Tibial nerve (tissue), 4 donors: Measurements from ENCODE around the gene SV2A. TPM values are rescaled to one million over a fixed set of nuclear protein-coding genes. Genes with fewer than 3 reads are reported as not detected.

Experiments
- DNase-seq, 2 donors: peaks; one replicate each; pipeline ENCODE4 v3.0.0-alpha.2; 2019; ENCODE audit warnings: low spot score in 2 of 2
- H3K27ac ChIP-seq, 4 donors: fragments of 200-600 bp; sonication (generic) in 3 of 4; one replicate each; pipeline ENCODE4 v1.5.1; 2017 to 2019; ENCODE audit warnings: mild to moderate bottlenecking in 1 of 4
- H3K27me3 ChIP-seq, 2 donors: fragments of 200-600 bp; sonication (generic) in 1 of 2; one replicate each; pipeline versions ENCODE4 v1.5.1 to v1.6.0; 2017 to 2019
- H3K36me3 ChIP-seq, 3 donors: fragments of 200-600 bp; sonication (generic); one replicate each; pipeline ENCODE4 v1.5.1; 2018 to 2019
- H3K4me1 ChIP-seq, 4 donors: fragments of 200-600 bp; sonication (generic) in 3 of 4; one replicate each; pipeline ENCODE4 v1.5.1; 2017 to 2019
- H3K4me3 ChIP-seq, 4 donors: fragments of 200-600 bp; sonication (generic) in 3 of 4; one replicate each; pipeline ENCODE4 v1.5.1; 2017 to 2019; ENCODE audit warnings: mild to moderate bottlenecking in 1 of 4, moderate library complexity in 1 of 4
- H3K9me3 ChIP-seq, 4 donors: fragments of 200-600 bp; sonication (generic) in 3 of 4; one replicate each; pipeline ENCODE4 v1.5.1; 2017 to 2019
- EP300 ChIP-seq, 2 donors: sonication (generic); formaldehyde crosslinking; IDR thresholded peaks; one replicate each; pipeline ENCODE4 v1.6.1; 2017; ENCODE audit warnings: antibody characterized with exemption in 2 of 2, mild to moderate bottlenecking in 1 of 2
- POLR2A ChIP-seq, 2 donors: fragments of 450-650 bp; IDR thresholded peaks; one replicate each; pipeline ENCODE4 v1.6.1; 2017; ENCODE audit warnings: antibody characterized with exemption in 2 of 2, mild to moderate bottlenecking in 2 of 2, moderate library complexity in 2 of 2
- WGBS, 2 donors: methylation state at CpG; one replicate each; pipeline ENCODE4 v1.1.5; 2018; 5-methylcytosine and 5-hydroxymethylcytosine counted together
- total RNA-seq, 4 donors: library from RNA; depleted of rRNA; stranded (reverse); fragments of >200 nt; gene quantifications; one replicate each; pipeline ENCODE4 v1.1.0, GENCODE V29; 2016
- TF ChIP-seq, protein P1 (sequence below), 5 experiments: fragments of 200-600 bp in 3 of 5; fragments of 450-650 bp in 2 of 5; sonication (generic) in 3 of 5; IDR thresholded peaks; one replicate each; pipeline ENCODE4 v1.5.1; 2016 to 2019; ENCODE audit warnings: antibody characterized with exemption in 5 of 5, mild to moderate bottlenecking in 3 of 5, moderate library complexity in 2 of 5

The SV2A gene, protein sequence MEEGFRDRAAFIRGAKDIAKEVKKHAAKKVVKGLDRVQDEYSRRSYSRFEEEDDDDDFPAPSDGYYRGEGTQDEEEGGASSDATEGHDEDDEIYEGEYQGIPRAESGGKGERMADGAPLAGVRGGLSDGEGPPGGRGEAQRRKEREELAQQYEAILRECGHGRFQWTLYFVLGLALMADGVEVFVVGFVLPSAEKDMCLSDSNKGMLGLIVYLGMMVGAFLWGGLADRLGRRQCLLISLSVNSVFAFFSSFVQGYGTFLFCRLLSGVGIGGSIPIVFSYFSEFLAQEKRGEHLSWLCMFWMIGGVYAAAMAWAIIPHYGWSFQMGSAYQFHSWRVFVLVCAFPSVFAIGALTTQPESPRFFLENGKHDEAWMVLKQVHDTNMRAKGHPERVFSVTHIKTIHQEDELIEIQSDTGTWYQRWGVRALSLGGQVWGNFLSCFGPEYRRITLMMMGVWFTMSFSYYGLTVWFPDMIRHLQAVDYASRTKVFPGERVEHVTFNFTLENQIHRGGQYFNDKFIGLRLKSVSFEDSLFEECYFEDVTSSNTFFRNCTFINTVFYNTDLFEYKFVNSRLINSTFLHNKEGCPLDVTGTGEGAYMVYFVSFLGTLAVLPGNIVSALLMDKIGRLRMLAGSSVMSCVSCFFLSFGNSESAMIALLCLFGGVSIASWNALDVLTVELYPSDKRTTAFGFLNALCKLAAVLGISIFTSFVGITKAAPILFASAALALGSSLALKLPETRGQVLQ
- 1 to 10 TPM in 2 of 4 donors, under 1 TPM in 2; 0.66 to 2.7 (median 1.8) TPM for total RNA-seq

DNA sequence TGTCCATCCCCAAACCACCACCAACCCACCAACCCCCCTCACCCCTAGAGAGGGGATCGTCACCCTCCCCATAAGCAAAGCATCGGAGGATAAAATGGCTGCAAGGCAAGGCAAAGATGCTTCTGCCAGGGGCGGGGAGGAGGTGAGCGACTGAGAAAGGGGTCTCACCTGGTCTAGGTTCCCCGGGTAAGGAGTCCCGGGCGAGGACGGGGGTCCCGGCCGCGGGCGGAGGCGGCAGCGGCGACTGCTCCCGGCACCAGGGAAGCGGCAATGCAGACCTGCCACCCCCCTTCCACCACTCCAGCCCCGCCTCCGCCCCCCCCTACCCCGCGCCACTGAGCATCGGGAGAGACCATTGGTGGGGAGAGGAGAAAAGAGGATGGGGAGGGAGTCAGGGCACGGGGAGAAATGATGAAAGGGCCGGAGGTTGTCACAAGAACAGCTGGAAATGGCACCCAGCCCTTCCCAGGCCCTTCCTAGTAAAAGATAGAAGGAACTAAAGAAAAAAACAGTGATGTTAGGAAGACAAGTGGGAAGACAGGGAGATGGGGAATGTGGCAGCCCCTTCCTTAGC lies at the start of gene SV2A:
Gene SV2A (minus strand): TSS at position 274 of the 574 bp plus-strand sequence. CDS start 4,004 bp downstream, outside the sequence.
- 0 to 3% methylated on average over 23 to 24 of the region's 24 CpGs for WGBS, 2 donors
- peaks cover 0 to 9% (median 4%) of the 10 kb centered on the region in 4 donors for H3K4me1 ChIP-seq
- no peak within 1 kb of the TSS for H3K27ac ChIP-seq
- peaks cover 0 to 20% (median 0%) of the 10 kb centered on the region in 3 donors for H3K36me3 ChIP-seq
- peak within 1 kb of the TSS; percentile 21 to 50 (median 43) for H3K4me3 ChIP-seq
- TF ChIP-seq, protein P1, sequence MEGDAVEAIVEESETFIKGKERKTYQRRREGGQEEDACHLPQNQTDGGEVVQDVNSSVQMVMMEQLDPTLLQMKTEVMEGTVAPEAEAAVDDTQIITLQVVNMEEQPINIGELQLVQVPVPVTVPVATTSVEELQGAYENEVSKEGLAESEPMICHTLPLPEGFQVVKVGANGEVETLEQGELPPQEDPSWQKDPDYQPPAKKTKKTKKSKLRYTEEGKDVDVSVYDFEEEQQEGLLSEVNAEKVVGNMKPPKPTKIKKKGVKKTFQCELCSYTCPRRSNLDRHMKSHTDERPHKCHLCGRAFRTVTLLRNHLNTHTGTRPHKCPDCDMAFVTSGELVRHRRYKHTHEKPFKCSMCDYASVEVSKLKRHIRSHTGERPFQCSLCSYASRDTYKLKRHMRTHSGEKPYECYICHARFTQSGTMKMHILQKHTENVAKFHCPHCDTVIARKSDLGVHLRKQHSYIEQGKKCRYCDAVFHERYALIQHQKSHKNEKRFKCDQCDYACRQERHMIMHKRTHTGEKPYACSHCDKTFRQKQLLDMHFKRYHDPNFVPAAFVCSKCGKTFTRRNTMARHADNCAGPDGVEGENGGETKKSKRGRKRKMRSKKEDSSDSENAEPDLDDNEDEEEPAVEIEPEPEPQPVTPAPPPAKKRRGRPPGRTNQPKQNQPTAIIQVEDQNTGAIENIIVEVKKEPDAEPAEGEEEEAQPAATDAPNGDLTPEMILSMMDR (IDR thresholded peaks at IDR 0.05): no peak
- TF ChIP-seq EP300 (IDR thresholded peaks at IDR 0.05): no peak
- TF ChIP-seq POLR2A (IDR thresholded peaks at IDR 0.05): no peak
- DNase-seq: no peak
- no peaks in the 10 kb centered on the region for H3K9me3 ChIP-seq
- peaks cover 0 to 20% of the 10 kb centered on the region in 2 donors for H3K27me3 ChIP-seq

DNA sequence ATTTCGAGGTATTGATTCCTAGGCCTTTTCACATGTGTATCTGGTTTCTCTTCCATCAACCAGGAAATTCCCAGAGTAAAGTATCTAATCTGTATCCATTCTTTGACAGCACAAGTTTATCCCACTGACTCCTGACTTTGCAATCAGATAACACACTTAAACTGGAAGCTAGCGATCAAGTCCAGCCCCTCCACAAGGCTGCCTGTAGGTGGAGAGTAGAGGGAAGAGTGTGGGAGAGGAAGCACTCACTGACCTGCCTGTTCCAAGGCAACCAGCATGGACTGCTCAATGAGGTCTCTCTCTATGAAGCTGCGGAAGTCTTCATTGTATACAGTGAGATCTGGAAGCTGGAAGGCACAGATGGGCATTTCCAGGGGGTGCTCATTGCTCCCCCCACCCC lies 49.4 kb upstream of the SV2A start:
- peaks cover 0 to 39% (median 10%) of the 10 kb centered on the region in 4 donors for H3K4me1 ChIP-seq
- 83 to 89% methylated on average over 3 of the region's 3 CpGs for WGBS, 2 donors
- no peaks in the 10 kb centered on the region for H3K27me3 ChIP-seq
- no peak for DNase-seq
- TF ChIP-seq, protein P1 (IDR thresholded peaks at IDR 0.05): no peak
- no peak for TF ChIP-seq POLR2A (IDR thresholded peaks at IDR 0.05)
- no peak for TF ChIP-seq EP300 (IDR thresholded peaks at IDR 0.05)
- no peak overlapping the region for H3K4me3 ChIP-seq
- peaks cover 0 to 82% (median 2%) of the 10 kb centered on the region in 3 donors for H3K36me3 ChIP-seq
- H3K27ac ChIP-seq: peak overlapping the region in 1 of 4 donors; percentile 13
- H3K9me3 ChIP-seq: no peaks in the 10 kb centered on the region

DNA sequence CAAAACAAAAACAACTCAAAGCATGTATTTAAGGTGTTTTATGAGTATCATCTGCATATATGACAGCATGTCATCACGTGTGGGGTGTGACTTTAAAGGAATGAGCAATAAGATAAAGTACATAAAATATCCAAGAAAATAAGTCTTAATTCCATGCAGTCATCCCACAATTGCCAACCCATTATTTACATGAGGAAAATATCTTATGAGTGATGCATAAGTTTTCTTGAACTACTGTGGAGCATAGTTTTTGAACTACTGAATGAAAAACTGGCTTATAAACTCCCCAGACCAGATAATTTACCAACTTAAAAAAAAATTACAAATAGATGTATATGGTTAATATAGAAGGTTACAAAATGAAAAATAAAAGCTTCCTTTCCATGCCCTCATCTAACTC lies 48.8 kb upstream of the SV2A start:
- DNase-seq: no peak
- no peaks in the 10 kb centered on the region for H3K27me3 ChIP-seq
- 67 to 83% methylated on average over 1 of the region's 1 CpG for WGBS, 2 donors
- peak overlapping the region in 1 of 4 donors; percentile 75 for H3K27ac ChIP-seq
- TF ChIP-seq POLR2A (IDR thresholded peaks at IDR 0.05) (no peak), EP300 (IDR thresholded peaks at IDR 0.05) (no peak)
- H3K4me3 ChIP-seq: no peak overlapping the region
- peaks cover 0 to 78% (median 0%) of the 10 kb centered on the region in 3 donors for H3K36me3 ChIP-seq
- H3K4me1 ChIP-seq: peaks cover 0 to 44% (median 10%) of the 10 kb centered on the region in 4 donors
- H3K9me3 ChIP-seq: no peaks in the 10 kb centered on the region

DNA sequence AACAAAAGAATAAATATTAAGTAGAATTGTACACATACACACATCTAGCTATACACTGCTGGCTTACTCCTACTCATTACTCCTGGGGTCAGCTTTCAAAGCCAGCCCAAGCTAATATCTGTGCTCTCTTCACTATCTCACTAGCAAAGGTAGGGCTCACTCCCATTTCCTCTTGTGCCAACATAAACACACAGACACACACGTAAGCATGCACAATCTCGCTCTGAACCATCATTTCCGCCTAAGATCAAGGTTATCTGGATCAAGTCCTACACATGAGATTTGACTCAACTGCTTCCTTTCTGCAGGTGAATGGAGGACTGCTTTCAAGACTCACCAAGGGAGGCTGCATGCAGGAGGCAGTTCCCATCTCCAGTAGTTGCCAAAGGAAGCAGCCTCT lies 47.8 kb upstream of the SV2A start:
- H3K27ac ChIP-seq: peak overlapping the region in 1 of 4 donors; percentile 75
- H3K9me3 ChIP-seq: no peaks in the 10 kb centered on the region
- peaks cover 0 to 75% (median 0%) of the 10 kb centered on the region in 3 donors for H3K36me3 ChIP-seq
- H3K4me3 ChIP-seq: no peak overlapping the region
- no peak for TF ChIP-seq POLR2A (IDR thresholded peaks at IDR 0.05)
- no peak for DNase-seq
- no peaks in the 10 kb centered on the region for H3K27me3 ChIP-seq
- WGBS, 2 donors: 91 to 93% methylated on average over 3 of the region's 3 CpGs
- H3K4me1 ChIP-seq: peaks cover 0 to 44% (median 10%) of the 10 kb centered on the region in 4 donors

DNA sequence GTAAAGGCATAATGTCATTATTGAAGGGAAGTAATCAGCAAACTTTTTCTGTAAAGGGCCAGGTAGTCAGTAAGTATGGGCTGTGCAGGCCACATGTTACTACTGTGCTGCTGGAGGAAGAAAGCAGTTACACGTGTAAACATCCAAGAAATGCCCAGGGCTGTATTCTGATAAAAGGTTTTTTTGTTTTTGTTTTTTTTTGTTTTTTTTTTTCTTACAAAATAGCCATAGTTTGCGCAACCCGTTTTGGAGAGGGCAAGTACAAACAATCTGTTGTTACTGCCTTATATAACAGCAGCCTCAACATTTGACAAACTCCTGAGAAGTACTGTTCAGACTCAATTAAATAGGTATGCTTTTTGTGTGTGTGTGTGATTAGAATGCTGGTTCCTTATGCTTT lies 45.7 kb upstream of the SV2A start:
- TF ChIP-seq EP300 (IDR thresholded peaks at IDR 0.05) (peak; percentile 40 to 41), POLR2A (IDR thresholded peaks at IDR 0.05) (no peak)
- no peak for DNase-seq
- H3K9me3 ChIP-seq: no peaks in the 10 kb centered on the region
- peaks cover 0 to 72% (median 0%) of the 10 kb centered on the region in 3 donors for H3K36me3 ChIP-seq
- no peaks in the 10 kb centered on the region for H3K27me3 ChIP-seq
- 32 to 33% methylated on average over 3 of the region's 3 CpGs for WGBS, 2 donors
- H3K27ac ChIP-seq: peak overlapping the region; percentile 1 to 80 (median 62)
- no peak overlapping the region for H3K4me3 ChIP-seq
- H3K4me1 ChIP-seq: peaks cover 0 to 44% (median 10%) of the 10 kb centered on the region in 4 donors

DNA sequence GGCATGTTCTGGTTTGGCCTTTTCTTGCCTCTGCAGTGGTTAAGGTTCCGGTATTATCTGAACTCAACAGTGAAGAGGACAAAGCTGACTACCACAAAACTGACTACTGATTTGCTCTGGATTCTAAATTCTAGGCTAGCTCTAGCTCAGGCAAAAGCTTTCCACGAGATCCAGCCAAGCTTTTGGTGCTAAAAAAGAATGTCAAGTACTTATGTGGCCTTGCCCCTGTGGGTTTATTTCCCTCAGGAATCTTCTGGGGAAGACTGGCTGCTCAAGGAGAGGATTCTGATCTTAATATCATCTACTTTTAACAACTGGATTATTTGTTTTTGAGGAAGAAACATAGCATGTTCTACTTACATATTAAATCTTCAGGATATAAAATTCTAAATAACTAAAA lies 45.1 kb upstream of the SV2A start:
- WGBS, 2 donors: 40 to 54% methylated on average over 2 of the region's 2 CpGs
- no peak overlapping the region for H3K4me3 ChIP-seq
- peaks cover 0 to 72% (median 3%) of the 10 kb centered on the region in 3 donors for H3K36me3 ChIP-seq
- TF ChIP-seq POLR2A (IDR thresholded peaks at IDR 0.05) (no peak), EP300 (IDR thresholded peaks at IDR 0.05) (no peak)
- TF ChIP-seq, protein P1 (IDR thresholded peaks at IDR 0.05): no peak
- peak overlapping the region; percentile 48 to 80 (median 66) for H3K27ac ChIP-seq
- no peak for DNase-seq
- H3K27me3 ChIP-seq: no peaks in the 10 kb centered on the region
- H3K4me1 ChIP-seq: peaks cover 0 to 42% (median 10%) of the 10 kb centered on the region in 4 donors
- peaks cover 0 to 3% (median 0%) of the 10 kb centered on the region in 4 donors for H3K9me3 ChIP-seq
